G401 (cell line): ENCODE data around the gene FAM219B. TPM values are rescaled to one million over a fixed set of nuclear protein-coding genes. Genes with fewer than 3 reads are reported as not detected.
"Not testable (repeated sequence)": the region's sequence is repeated elsewhere in the genome, so short reads cannot be mapped to it uniquely, and the experiment has no call there.

Experiments used
- DNase-seq: peaks from one replicate; pipeline ENCODE4 v3.0.0-alpha.2; 2015; ENCODE audit warnings: low spot score
- in situ Hi-C: cut with HindIII; loops from 2 replicates; pipeline ENCODE4 v1.10.0; 2016; ENCODE audit warnings: low sequenced_read_pairs, mixed read lengths
- total RNA-seq: library from RNA; depleted of rRNA; stranded (reverse); fragments of >200 nt; shearing (Covaris generic); gene quantifications from 2 replicates; pipeline ENCODE4 v1.2.3, GENCODE V29; 2014

The FAM219B gene
- total RNA-seq, 1 experiment from 2014 or later, result 58.8 TPM

- DNase-seq, result peak; percentile 59
- in situ Hi-C loops, result no loop called here
Observed at GRCh38 chr15:74906067-74906449, 593 bp downstream of the FAM219B start.

GRCh38 chr15:74904190-74904805, 2.4 kb downstream of the FAM219B start:
- peak; percentile 35 for DNase-seq
- in situ Hi-C loops, result no loop called here

- in situ Hi-C loops, result no loop called here
- DNase-seq, result no peak
Observed at GRCh38 chr15:74903676-74904075, 3.0 kb downstream of the FAM219B start.

- in situ Hi-C loops, result no loop called here
- DNase-seq, result no peak
Observed at GRCh38 chr15:74902295-74903075, 4.2 kb downstream of the FAM219B start.

GRCh38 chr15:74901612-74902063, 5.0 kb downstream of the FAM219B start:
- DNase-seq, result peak; percentile 61
- in situ Hi-C loops, result no loop called here

GRCh38 chr15:74897300-74897701, 9.3 kb downstream of the FAM219B start:
- peak; percentile 31 for DNase-seq

GRCh38 chr15:74896316-74896715, 10.3 kb downstream of the FAM219B start:
- in situ Hi-C loops, result no loop called here
- no peak for DNase-seq

More at GRCh38 chr15:74897300-74897701, 9.3 kb downstream of the FAM219B start:
- in situ Hi-C loops, result no loop called here

- in situ Hi-C loops, result no loop called here
- no peak for DNase-seq
Observed at GRCh38 chr15:74895830-74896229, 10.8 kb downstream of the FAM219B start.

GRCh38 chr15:74894383-74894782, 12.3 kb downstream of the FAM219B start:
- DNase-seq, in situ Hi-C loops: not testable (repeated sequence)

GRCh38 chr15:74893627-74894026, 13.0 kb downstream of the FAM219B start:
- DNase-seq, result no peak
- in situ Hi-C loops, result no loop called here

- in situ Hi-C loops, result no loop called here
- no peak for DNase-seq
Observed at GRCh38 chr15:74892931-74893330, 13.7 kb downstream of the FAM219B start.

GRCh38 chr15:74892313-74892712, 14.3 kb downstream of the FAM219B start:
- in situ Hi-C loops, result no loop called here
- DNase-seq, result no peak

GRCh38 chr15:74891469-74891868, 15.2 kb downstream of the FAM219B start:
- in situ Hi-C loops, result no loop called here
- no peak for DNase-seq

- DNase-seq, result no peak
- in situ Hi-C loops, result no loop called here
Observed at GRCh38 chr15:74890665-74890960, 16.0 kb downstream of the FAM219B start.

- peak; percentile 90 for DNase-seq
- in situ Hi-C loops, result no loop called here
Observed at GRCh38 chr15:74889883-74890664, 16.6 kb downstream of the FAM219B start, which contains the start of gene MPI. Gene MPI (plus strand): TSS chr15:74890042. CDS start chr15:74890074, 32 bp downstream.

- DNase-seq, result peak; percentile 76
- in situ Hi-C loops, result no loop called here
Observed at GRCh38 chr15:74889390-74889882, 17.2 kb downstream of the FAM219B start.

- in situ Hi-C loops, result no loop called here
- DNase-seq, result no peak
Observed at GRCh38 chr15:74888716-74889115, 17.9 kb downstream of the FAM219B start.

- DNase-seq, in situ Hi-C loops: not testable (repeated sequence)
Observed at GRCh38 chr15:74887537-74888193, 19.0 kb downstream of the FAM219B start.

- in situ Hi-C loops, result no loop called here
- DNase-seq, result no peak
Observed at GRCh38 chr15:74885461-74885860, 21.2 kb downstream of the FAM219B start.
